Neuronal stem cell (in vitro differentiated cells): ENCODE measurements around the gene PBX4.

Source experiments
- DNase-seq: peaks from one replicate; pipeline ENCODE4 v3.0.0-alpha.2; 2013; ENCODE audit warnings: low spot score
- H2AFZ ChIP-seq: one replicate; pipeline ENCODE4 v1.6.1; 2013; ENCODE audit warnings: mild to moderate bottlenecking, low read length, inconsistent platforms
- H2AK5ac ChIP-seq: 2 replicates; pipeline ENCODE4 v1.6.1; 2013; ENCODE audit warnings: low read depth, mild to moderate bottlenecking, inconsistent platforms, low read length, moderate library complexity, mixed read lengths
- H2BK120ac ChIP-seq: 2 replicates; pipeline ENCODE4 v1.6.1; 2013; ENCODE audit warnings: low read depth, mild to moderate bottlenecking, inconsistent platforms, low read length, moderate library complexity, mixed read lengths
- H2BK12ac ChIP-seq: one replicate; pipeline ENCODE4 v1.6.1; 2013; ENCODE audit warnings: low read length, inconsistent platforms
- H2BK15ac ChIP-seq: 2 replicates; pipeline ENCODE4 v1.6.1; 2013; ENCODE audit warnings: mild to moderate bottlenecking, low read length, inconsistent platforms, mixed read lengths
- H2BK5ac ChIP-seq: one replicate; pipeline ENCODE4 v1.6.1; 2013; ENCODE audit warnings: inconsistent platforms, mild to moderate bottlenecking, low read length, moderate library complexity
- H3K14ac ChIP-seq: one replicate; pipeline ENCODE4 v1.6.1; 2013; ENCODE audit warnings: low read length, inconsistent platforms
- H3K18ac ChIP-seq: 2 replicates; pipeline ENCODE4 v1.6.1; 2013; ENCODE audit warnings: low read length, inconsistent platforms
- H3K23ac ChIP-seq: 2 replicates; pipeline ENCODE4 v1.6.1; 2013; ENCODE audit warnings: low read depth, mild to moderate bottlenecking, mixed read lengths, low read length, inconsistent platforms; ENCODE audit not compliant: poor library complexity
- H3K27ac ChIP-seq: replicated peaks from 3 replicates; pipeline ENCODE4 v1.5.1; 2013; ENCODE audit warnings: low read length, inconsistent platforms
- H3K27me3 ChIP-seq, 3 experiments: 2 replicates each; pipeline ENCODE4 v1.6.1; 2013; ENCODE audit warnings: low read length in 3 of 3, mild to moderate bottlenecking in 2 of 3, inconsistent platforms in 1 of 3, low read depth in 1 of 3, mixed read lengths in 1 of 3, moderate library complexity in 1 of 3; ENCODE audit not compliant: control insufficient read depth in 3 of 3, insufficient read depth in 3 of 3
- H3K36me3 ChIP-seq, 2 donors: replicated peaks in 1 of 2; 2 replicates each; pipeline ENCODE4 v1.6.1; 2013; ENCODE audit warnings: low read length in 2 of 2; ENCODE audit not compliant: control insufficient read depth in 2 of 2, insufficient read depth in 2 of 2
- H3K4ac ChIP-seq: 2 replicates; pipeline ENCODE4 v1.6.1; 2013; ENCODE audit warnings: inconsistent platforms, mild to moderate bottlenecking, low read length, moderate library complexity
- H3K4me1 ChIP-seq, 2 donors: 1 replicate in 1 of 2; 2 replicates in 1 of 2; pipeline ENCODE4 v1.6.1; 2013; ENCODE audit warnings: low read length in 2 of 2, low read depth in 1 of 2; ENCODE audit not compliant: control insufficient read depth in 2 of 2, insufficient read depth in 1 of 2
- H3K4me2 ChIP-seq: one replicate; pipeline ENCODE4 v1.6.1; 2013; ENCODE audit warnings: mild to moderate bottlenecking, low read length, inconsistent platforms; ENCODE audit not compliant: insufficient read depth, poor library complexity, severe bottlenecking
- H3K4me3 ChIP-seq, 2 donors: 2 replicates each; pipeline ENCODE4 v1.5.1; 2013; ENCODE audit warnings: low read length in 2 of 2, mild to moderate bottlenecking in 2 of 2, inconsistent platforms in 1 of 2, moderate library complexity in 1 of 2
- H3K79me1 ChIP-seq: one replicate; pipeline ENCODE4 v1.6.1; 2013; ENCODE audit warnings: low read depth, mild to moderate bottlenecking, inconsistent platforms, low read length, moderate library complexity
- H3K9ac ChIP-seq: one replicate; pipeline ENCODE4 v1.6.1; 2013; ENCODE audit warnings: mild to moderate bottlenecking, low read depth, low read length, inconsistent platforms; ENCODE audit not compliant: poor library complexity
- H3K9me3 ChIP-seq, 2 donors: replicated peaks in 1 of 2; 2 replicates each; pipeline versions ENCODE3 to v1.6.1; 2013; ENCODE audit warnings: low read length in 2 of 2, mild to moderate bottlenecking in 2 of 2, inconsistent platforms in 1 of 2, low read depth in 1 of 2, mixed read lengths in 1 of 2, moderate library complexity in 1 of 2; ENCODE audit not compliant: control insufficient read depth in 2 of 2, insufficient read depth in 1 of 2
- H4K8ac ChIP-seq: one replicate; pipeline ENCODE4 v1.6.1; 2013; ENCODE audit warnings: low read depth, mild to moderate bottlenecking, inconsistent platforms, low read length, moderate library complexity
- H4K91ac ChIP-seq: one replicate; pipeline ENCODE4 v1.6.1; 2013; ENCODE audit warnings: low read length, low read depth, mild to moderate bottlenecking, inconsistent platforms; ENCODE audit not compliant: poor library complexity
- WGBS, 2 donors: extraction: QIAGEN DNeasy Blood & Tissue Kit; methylation state at CpG; one replicate each; pipeline ENCODE4 v1.1.7; 2013; ENCODE audit warnings: missing lambda C conversion rate in 2 of 2, mixed read lengths in 1 of 2; ENCODE audit not compliant: insufficient read length in 2 of 2, insufficient replicate concordance in 1 of 2; ENCODE audit errors: extremely low coverage in 2 of 2; 5-methylcytosine and 5-hydroxymethylcytosine counted together

Gene PBX4

GRCh38 chr19:19531951-19532805, 86.3 kb downstream of the PBX4 start:
- Histone ChIP-seq H2BK120ac (no peak overlapping the region), H3K4me1 (peaks cover 7 to 10% of the 10 kb centered on the region in 2 donors)
- no CpG with 5 or more reads among the region's 48 CpGs for WGBS, 2 donors

GRCh38 chr19:19530889-19531288, 87.6 kb downstream of the PBX4 start:
- Histone ChIP-seq H3K18ac (no peak overlapping the region), H3K4me1 (peaks cover 10 to 16% of the 10 kb centered on the region in 2 donors), H2BK5ac (no peak overlapping the region), H2AFZ (no peak overlapping the region), H3K4ac (no peak overlapping the region), H3K23ac (no peak overlapping the region), H4K8ac (no peak overlapping the region), H3K14ac (no peak overlapping the region), H2BK12ac (no peak overlapping the region), H3K9ac (no peak overlapping the region), H3K79me1 (peaks cover 4% of the 10 kb centered on the region), H2BK15ac (no peak overlapping the region), H3K9me3 (no peaks in the 10 kb centered on the region), H3K4me3 (no peak overlapping the region), H3K27me3 (no peaks in the 10 kb centered on the region), H3K27ac (no peak overlapping the region), H2BK120ac (no peak overlapping the region), H3K36me3 (peaks cover 16 to 65% of the 10 kb centered on the region in 2 donors), H2AK5ac (no peak overlapping the region), H4K91ac (no peak overlapping the region), H3K4me2 (no peak overlapping the region)
- no CpG with 5 or more reads among the region's 4 CpGs for WGBS, 2 donors
- DNase-seq: no peak

More at GRCh38 chr19:19531951-19532805, 86.3 kb downstream of the PBX4 start:
- Histone ChIP-seq H3K4ac (no peak overlapping the region), H2BK12ac (no peak overlapping the region), H2AK5ac (no peak overlapping the region), H3K79me1 (peaks cover 3% of the 10 kb centered on the region), H2BK15ac (no peak overlapping the region), H2BK5ac (no peak overlapping the region), H2AFZ (no peak overlapping the region), H3K18ac (peak overlapping the region; percentile 32), H4K8ac (no peak overlapping the region), H3K27ac (no peak overlapping the region), H3K9me3 (no peaks in the 10 kb centered on the region), H3K23ac (no peak overlapping the region), H3K4me2 (no peak overlapping the region), H3K4me3 (no peak overlapping the region), H3K36me3 (peaks cover 15 to 58% of the 10 kb centered on the region in 2 donors), H3K14ac (no peak overlapping the region), H4K91ac (no peak overlapping the region), H3K27me3 (no peaks in the 10 kb centered on the region), H3K9ac (peak overlapping the region; percentile 24)
- DNase-seq: peak; percentile 71

DNA sequence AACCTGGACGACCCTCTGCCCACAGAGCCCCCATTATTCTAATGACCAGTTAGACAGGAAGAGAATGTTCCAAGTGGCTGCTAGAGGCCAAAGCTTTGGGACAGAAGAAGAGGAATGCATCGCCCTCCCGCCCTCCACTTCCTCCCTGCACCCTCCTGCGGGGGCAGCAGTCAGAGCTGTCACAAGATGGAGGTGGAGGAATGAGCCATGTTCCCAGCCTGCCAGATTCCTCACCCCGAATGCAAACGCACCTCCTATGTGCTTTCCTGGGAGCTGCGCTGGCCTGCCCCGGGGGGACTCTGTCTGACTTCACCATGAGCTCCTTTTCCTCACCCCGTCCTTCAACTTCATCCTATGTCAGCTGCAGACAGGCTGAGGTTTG, 88.1 kb downstream of the PBX4 start:
- no peak overlapping the region for H3K9ac ChIP-seq
- H3K79me1 ChIP-seq: peaks cover 7% of the 10 kb centered on the region
- H2BK5ac ChIP-seq: no peak overlapping the region
- no peak overlapping the region for H2AK5ac ChIP-seq
- no peak for DNase-seq
- H3K14ac ChIP-seq: no peak overlapping the region
- H3K27ac ChIP-seq: no peak overlapping the region
- H3K4ac ChIP-seq: no peak overlapping the region
- H4K91ac ChIP-seq: no peak overlapping the region
- peaks cover 15 to 21% of the 10 kb centered on the region in 2 donors for H3K4me1 ChIP-seq
- no peak overlapping the region for H4K8ac ChIP-seq
- H2BK120ac ChIP-seq: no peak overlapping the region
- H2BK12ac ChIP-seq: no peak overlapping the region
- H3K18ac ChIP-seq: no peak overlapping the region
- H3K9me3 ChIP-seq: no peaks in the 10 kb centered on the region
- H2AFZ ChIP-seq: no peak overlapping the region
- no peak overlapping the region for H3K4me2 ChIP-seq
- no peak overlapping the region for H3K23ac ChIP-seq
- H3K36me3 ChIP-seq: peaks cover 16 to 66% of the 10 kb centered on the region in 2 donors
- no CpG with 5 or more reads among the region's 9 CpGs for WGBS, 2 donors
- H3K27me3 ChIP-seq: no peaks in the 10 kb centered on the region
- H2BK15ac ChIP-seq: no peak overlapping the region
- no peak overlapping the region for H3K4me3 ChIP-seq

DNA sequence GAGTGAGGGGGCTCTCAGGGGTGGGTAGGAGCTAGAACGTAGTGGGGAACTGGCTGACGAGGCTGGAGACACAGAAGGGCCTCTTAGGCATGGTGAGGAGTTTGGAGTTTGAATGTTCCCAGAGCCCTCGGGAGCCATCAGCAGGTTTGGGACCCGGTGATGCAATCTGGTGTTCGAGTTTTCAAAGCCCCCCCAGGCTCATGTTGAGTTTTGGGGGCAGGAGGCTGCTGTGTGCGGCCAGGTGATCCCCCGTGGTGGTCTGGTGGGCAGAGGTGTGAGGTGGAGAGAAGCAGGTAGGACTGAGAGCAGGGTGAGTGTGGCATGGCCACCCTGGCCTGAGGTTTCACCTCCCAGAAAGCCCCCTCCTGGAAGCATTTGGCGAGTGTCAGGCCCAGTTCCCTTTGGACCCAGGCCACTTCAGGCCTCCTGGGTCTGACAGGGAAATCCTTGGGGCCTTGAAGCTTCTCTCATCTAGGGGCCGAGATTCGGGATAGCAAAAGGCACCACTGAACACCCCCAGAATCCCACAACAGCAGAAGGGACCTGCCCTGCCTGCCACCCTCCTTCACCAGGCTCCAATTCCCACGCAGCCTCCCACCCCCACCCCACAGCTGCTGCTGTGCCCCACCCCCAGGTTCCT, 88.6 kb downstream of the PBX4 start:
- no peaks in the 10 kb centered on the region for H3K9me3 ChIP-seq
- no peak overlapping the region for H2AK5ac ChIP-seq
- no peak overlapping the region for H3K27ac ChIP-seq
- no peak overlapping the region for H3K4me2 ChIP-seq
- peaks cover 17 to 26% of the 10 kb centered on the region in 2 donors for H3K4me1 ChIP-seq
- no peak overlapping the region for H4K8ac ChIP-seq
- H2BK5ac ChIP-seq: no peak overlapping the region
- H3K23ac ChIP-seq: no peak overlapping the region
- no peak overlapping the region for H2BK15ac ChIP-seq
- H3K18ac ChIP-seq: no peak overlapping the region
- H3K27me3 ChIP-seq: no peaks in the 10 kb centered on the region
- H4K91ac ChIP-seq: no peak overlapping the region
- H3K36me3 ChIP-seq: peaks cover 16 to 66% of the 10 kb centered on the region in 2 donors
- H3K4me3 ChIP-seq: no peak overlapping the region
- H3K4ac ChIP-seq: no peak overlapping the region
- WGBS, 2 donors: no CpG with 5 or more reads among the region's 11 CpGs
- no peak for DNase-seq
- H2BK120ac ChIP-seq: no peak overlapping the region
- H3K14ac ChIP-seq: no peak overlapping the region
- H3K9ac ChIP-seq: no peak overlapping the region
- H2BK12ac ChIP-seq: no peak overlapping the region
- H3K79me1 ChIP-seq: peaks cover 7% of the 10 kb centered on the region
- H2AFZ ChIP-seq: no peak overlapping the region
